Spinal cord (tissue), 10 donors: ENCODE results near the gene LAMC2. TPM values are rescaled to one million over a fixed set of nuclear protein-coding genes. Genes with fewer than 3 reads are reported as not detected.

Experiments used
- DNase-seq, 6 donors: peaks; one replicate each; pipeline versions ENCODE4 v3.0.0 to v3.0.0-alpha.2; 2013 to 2015; ENCODE audit warnings: low spot score in 6 of 6, low read depth in 4 of 6
- H3K27ac ChIP-seq: one replicate; pipeline ENCODE4 v1.5.1; 2013; ENCODE audit warnings: low read depth, low read length, control low read depth
- H3K27me3 ChIP-seq: one replicate; pipeline ENCODE4 v1.6.1; 2013; ENCODE audit warnings: low read length; ENCODE audit not compliant: control insufficient read depth, insufficient read depth
- H3K36me3 ChIP-seq: one replicate; pipeline ENCODE4 v1.6.1; 2013; ENCODE audit warnings: low read length; ENCODE audit not compliant: control insufficient read depth, insufficient read depth
- H3K4me1 ChIP-seq: one replicate; pipeline ENCODE4 v1.6.1; 2013; ENCODE audit warnings: low read length; ENCODE audit not compliant: control insufficient read depth, insufficient read depth
- H3K4me3 ChIP-seq: one replicate; pipeline ENCODE4 v1.5.1; 2013; ENCODE audit warnings: low read depth, low read length, control low read depth
- H3K9me3 ChIP-seq: one replicate; pipeline ENCODE4 v1.6.1; 2013; ENCODE audit warnings: low read length; ENCODE audit not compliant: control insufficient read depth, insufficient read depth
- WGBS: methylation state at CpG from one replicate; pipeline ENCODE4 v1.1.5; 2013; ENCODE audit warnings: missing lambda C conversion rate; ENCODE audit not compliant: insufficient coverage; 5-methylcytosine and 5-hydroxymethylcytosine counted together
- polyA plus RNA-seq, 2 donors: library from polyadenylated mRNA; unstranded; fragments of 120-200 nt; gene quantifications; one replicate each; pipeline ENCODE4 v1.2.1, GENCODE V29; 2013; ENCODE audit not compliant: insufficient read length in 2 of 2
- total RNA-seq, 2 donors: library from RNA; depleted of rRNA in 1 of 2; stranded (reverse); fragments of 120-200 nt in 1 of 2; fragments of >200 nt in 1 of 2; gene quantifications; one replicate each; pipeline versions ENCODE4 v1.2.3 to v1.2.4, GENCODE V29; 2013 to 2014
- donor health status: healthy.

Gene LAMC2
- total and polyA plus RNA-seq, 4 donors: 0.61 to 1.8 (median 1.3) TPM

DNA sequence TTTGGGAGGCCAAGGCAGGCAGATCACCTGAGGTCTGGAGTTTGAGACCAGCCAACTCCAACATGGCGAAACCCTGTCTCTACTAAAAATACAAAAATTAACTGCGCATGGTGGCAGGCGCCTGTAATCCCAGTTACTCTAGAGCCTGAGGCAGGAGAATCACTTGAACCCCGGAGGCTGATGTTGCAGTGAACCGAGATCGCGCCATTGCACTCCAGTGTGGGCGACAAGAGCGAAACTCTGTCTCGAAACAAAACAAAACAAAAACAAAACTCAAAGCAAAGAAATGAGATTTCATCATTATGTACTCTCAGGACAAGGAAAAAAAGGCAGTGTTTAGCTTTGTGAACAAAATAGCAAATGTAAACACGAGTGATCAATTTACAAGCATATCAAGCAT is 61.0 kb downstream of the LAMC2 start:
- Histone ChIP-seq H3K4me3 (no peak overlapping the region), H3K27ac (no peak overlapping the region), H3K9me3 (no peaks in the 10 kb centered on the region), H3K36me3 (peaks cover 15% of the 10 kb centered on the region), H3K27me3 (no peaks in the 10 kb centered on the region), H3K4me1 (no peaks in the 10 kb centered on the region)
- no peak for DNase-seq
- 100% methylated on average over 5 of the region's 11 CpGs for WGBS

DNA sequence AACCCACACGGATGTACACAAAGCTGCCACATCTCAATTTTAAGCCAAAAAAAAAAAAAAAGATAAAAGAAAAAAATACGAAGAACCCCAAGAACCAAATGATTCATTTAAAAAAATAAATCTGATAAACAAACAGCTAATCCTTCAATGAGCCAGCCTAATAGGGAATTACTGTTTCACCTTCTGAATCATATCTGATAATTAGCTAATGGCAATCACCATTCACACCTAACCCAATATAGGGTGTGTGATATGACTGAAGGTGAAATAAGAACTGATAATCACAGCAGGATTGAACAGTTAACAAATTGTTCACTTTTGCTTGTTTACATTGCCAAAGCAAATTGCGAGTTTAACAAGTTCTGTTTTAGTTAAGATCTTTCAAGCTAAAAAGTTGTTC is 61.4 kb downstream of the LAMC2 start:
- no peak for DNase-seq
- H3K9me3 ChIP-seq: no peaks in the 10 kb centered on the region
- no peak overlapping the region for H3K27ac ChIP-seq
- peaks cover 19% of the 10 kb centered on the region for H3K36me3 ChIP-seq
- H3K4me3 ChIP-seq: no peak overlapping the region
- no peaks in the 10 kb centered on the region for H3K4me1 ChIP-seq
- WGBS: no CpG with 5 or more reads among the region's 3 CpGs
- no peaks in the 10 kb centered on the region for H3K27me3 ChIP-seq

DNA sequence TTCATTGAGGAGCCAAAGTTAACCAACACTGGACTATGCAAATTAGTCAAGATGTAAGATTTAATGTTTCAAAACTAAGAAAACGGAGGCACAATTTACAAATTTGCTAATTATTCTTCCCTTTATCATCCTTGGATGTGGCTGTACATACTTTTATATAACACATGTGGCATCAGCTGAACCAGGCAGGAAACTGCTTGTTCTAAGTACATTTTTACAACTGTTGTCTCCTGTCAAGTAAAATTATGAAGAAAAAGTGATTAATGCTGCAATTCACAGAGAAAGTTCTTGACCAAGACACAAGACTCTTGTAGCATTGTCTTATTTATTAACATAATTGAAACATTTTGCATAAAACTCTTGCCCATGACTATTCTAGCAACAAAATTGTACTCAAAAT is 61.9 kb downstream of the LAMC2 start:
- Histone ChIP-seq H3K36me3 (peaks cover 22% of the 10 kb centered on the region), H3K27me3 (no peaks in the 10 kb centered on the region), H3K9me3 (no peaks in the 10 kb centered on the region), H3K4me1 (no peaks in the 10 kb centered on the region), H3K27ac (no peak overlapping the region), H3K4me3 (no peak overlapping the region)
- no CpG with 5 or more reads among the region's 1 CpG for whole genome bisulfite sequencing
- no peak for DNase-seq

DNA sequence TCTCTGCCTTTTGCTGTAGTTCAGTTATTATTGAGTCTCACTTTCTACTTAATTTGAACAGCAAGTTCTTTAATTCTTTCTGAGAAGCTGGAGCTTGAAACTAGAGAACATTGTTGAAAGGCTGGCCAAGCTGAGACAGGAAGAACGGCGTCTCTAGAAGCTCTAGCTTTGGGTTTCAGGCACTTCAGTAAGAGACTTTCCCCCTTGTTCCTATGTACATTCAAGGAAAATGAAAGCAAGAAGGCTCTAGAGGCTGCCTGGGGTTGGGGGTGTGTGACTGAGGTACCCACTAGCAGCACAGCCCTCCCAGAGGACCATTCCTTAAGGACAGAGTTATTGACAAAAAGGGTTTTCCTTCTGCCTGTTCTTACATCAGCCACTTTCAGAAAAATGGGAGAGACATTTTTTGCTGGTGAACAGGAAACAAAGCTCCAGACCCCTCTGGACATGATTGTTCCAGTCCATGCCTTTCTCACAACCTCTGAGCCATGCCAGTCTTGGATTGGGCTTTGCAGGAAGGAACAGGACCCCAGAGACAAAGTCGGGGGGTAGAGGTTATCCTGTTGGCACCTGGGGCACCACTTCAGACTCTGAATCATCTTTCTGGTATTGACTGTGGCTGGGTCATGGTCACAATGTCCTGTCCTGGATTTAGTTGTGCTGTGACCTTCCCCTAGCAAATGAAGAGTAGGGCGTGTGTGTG is 63.1 kb downstream of the LAMC2 start:
- Histone ChIP-seq H3K36me3 (peaks cover 22% of the 10 kb centered on the region), H3K9me3 (no peaks in the 10 kb centered on the region), H3K27me3 (no peaks in the 10 kb centered on the region), H3K4me1 (no peaks in the 10 kb centered on the region), H3K27ac (no peak overlapping the region), H3K4me3 (no peak overlapping the region)
- no peak for DNase-seq
- WGBS: 78% methylated on average over 1 of the region's 4 CpGs

DNA sequence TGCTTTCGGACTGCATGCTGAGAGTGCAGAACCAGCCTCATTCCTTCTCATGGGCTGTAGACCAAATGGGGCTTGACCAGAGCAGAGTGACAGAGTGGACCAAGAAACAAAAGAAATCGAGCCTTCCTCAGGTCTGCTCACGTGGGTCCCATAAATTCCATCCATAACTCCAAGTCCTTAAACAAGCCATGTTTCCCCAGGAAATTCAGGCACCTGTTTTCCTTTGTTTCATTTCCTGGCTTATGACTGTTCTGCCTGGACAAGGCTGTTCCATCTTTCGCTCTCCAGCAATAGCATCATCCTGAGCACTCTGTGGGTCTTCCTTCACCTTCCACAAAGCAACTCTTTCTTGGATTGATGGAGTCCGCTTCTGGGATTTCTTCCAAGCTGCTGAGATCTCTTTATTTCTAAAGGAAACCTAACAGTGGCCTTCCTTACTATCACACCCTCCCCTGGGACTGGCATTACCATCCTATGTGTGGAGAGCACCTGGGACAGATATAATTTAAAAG is 63.9 kb downstream of the LAMC2 start:
- no peak overlapping the region for H3K4me3 ChIP-seq
- H3K36me3 ChIP-seq: peaks cover 25% of the 10 kb centered on the region
- no peaks in the 10 kb centered on the region for H3K27me3 ChIP-seq
- H3K27ac ChIP-seq: no peak overlapping the region
- WGBS: 100% methylated on average over 3 of the region's 5 CpGs
- DNase-seq: no peak
- peaks cover 2% of the 10 kb centered on the region for H3K9me3 ChIP-seq
- no peaks in the 10 kb centered on the region for H3K4me1 ChIP-seq

DNA sequence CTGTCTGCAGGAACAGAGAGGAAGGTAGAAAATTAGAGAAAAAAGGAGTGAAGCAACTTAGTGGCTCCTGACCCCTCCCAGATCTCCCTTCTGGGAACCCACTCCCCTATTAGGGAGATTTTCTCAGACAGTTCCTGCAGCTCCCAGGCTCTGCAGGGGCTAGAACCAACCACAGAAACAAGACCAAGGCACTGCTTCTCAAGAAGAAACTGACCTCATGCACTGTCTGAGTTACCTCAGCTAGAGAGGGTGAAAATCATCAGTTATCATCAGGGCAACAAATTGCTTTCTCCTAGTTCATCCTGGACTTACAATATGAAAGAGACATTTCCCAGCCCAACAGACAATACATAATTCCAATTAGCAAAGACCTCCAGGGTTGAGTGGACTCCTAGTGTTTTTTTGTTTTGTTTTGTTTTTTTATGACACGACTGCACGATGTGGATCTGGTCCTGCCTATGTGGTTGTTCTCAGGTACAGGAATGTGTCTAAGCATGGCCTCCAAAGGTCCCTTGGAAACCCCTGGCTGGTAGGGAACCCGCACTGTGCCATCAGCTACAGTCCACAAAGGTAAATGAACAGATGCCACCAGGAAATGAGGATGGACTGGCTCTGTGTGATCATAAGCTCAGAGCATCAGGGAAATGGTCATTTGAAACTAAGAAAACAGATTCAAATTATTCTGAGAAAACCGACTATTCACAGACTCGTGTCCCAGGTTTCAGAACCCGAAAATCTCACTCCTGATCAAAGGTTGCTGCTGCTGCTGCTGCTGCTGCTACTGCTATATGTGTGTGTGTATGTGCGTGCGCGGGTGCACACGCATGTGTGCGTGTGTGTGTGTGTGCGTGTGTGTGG is 65.3 kb downstream of the LAMC2 start:
- peaks cover 32% of the 10 kb centered on the region for H3K36me3 ChIP-seq
- no peak overlapping the region for H3K4me3 ChIP-seq
- H3K27ac ChIP-seq: no peak overlapping the region
- no peaks in the 10 kb centered on the region for H3K4me1 ChIP-seq
- H3K27me3 ChIP-seq: no peaks in the 10 kb centered on the region
- DNase-seq: no peak
- WGBS: 88% methylated on average over 11 of the region's 12 CpGs
- peaks cover 5% of the 10 kb centered on the region for H3K9me3 ChIP-seq

DNA sequence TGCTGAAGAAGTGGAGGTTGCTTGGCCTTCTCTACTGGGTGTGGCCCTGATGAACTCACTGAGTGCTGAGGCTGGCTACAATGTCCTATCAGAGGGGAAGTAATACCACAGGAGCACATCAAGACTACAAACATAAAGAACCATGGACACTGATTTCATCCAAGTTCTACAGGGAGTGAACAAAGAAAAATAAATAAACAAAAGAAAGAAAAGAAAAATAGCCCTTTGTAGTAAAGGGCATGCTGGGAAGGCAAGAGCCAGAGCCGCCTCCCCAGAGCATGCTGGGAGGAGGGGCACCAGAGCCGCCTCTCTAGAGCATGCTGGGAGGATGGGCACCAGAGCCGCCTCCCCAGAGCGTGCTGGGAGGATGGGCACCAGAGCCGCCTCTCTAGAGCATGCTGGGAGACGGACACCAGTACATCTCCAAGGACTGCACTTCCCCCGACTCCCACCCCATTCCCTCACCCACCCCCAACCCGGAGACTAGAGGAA is 65.9 kb downstream of the LAMC2 start:
- H3K9me3 ChIP-seq: peaks cover 5% of the 10 kb centered on the region
- DNase-seq: peak in 1 of 6 donors; percentile 55
- H3K4me1 ChIP-seq: no peaks in the 10 kb centered on the region
- no peak overlapping the region for H3K4me3 ChIP-seq
- H3K27me3 ChIP-seq: no peaks in the 10 kb centered on the region
- H3K36me3 ChIP-seq: peaks cover 32% of the 10 kb centered on the region
- H3K27ac ChIP-seq: no peak overlapping the region
- 70% methylated on average over 2 of the region's 8 CpGs for WGBS

DNA sequence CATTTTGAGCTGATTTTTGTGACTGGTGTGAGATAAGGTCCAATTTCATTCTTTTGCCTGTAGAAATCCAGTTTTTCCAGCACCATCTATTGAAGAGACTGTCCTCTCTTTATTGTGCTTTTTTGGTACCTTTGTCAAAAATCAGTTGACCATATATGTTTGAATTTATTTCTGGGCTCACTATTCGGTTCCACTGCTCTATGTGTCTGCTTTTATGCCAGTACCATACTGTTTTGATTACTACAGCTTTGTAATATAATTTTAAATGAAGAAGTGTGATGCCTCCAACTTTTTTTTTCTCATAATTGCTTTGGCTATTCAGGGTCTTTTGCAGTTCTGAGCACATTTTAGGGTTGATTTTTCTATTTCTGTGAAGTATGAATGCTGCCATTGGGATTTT is 69.0 kb downstream of the LAMC2 start:
- Histone ChIP-seq H3K4me3 (no peak overlapping the region), H3K27ac (no peak overlapping the region), H3K9me3 (peaks cover 5% of the 10 kb centered on the region), H3K27me3 (no peaks in the 10 kb centered on the region), H3K36me3 (peaks cover 29% of the 10 kb centered on the region), H3K4me1 (no peaks in the 10 kb centered on the region)
- no CpG with 5 or more reads among the region's 1 CpG for WGBS
- DNase-seq: no peak

DNA sequence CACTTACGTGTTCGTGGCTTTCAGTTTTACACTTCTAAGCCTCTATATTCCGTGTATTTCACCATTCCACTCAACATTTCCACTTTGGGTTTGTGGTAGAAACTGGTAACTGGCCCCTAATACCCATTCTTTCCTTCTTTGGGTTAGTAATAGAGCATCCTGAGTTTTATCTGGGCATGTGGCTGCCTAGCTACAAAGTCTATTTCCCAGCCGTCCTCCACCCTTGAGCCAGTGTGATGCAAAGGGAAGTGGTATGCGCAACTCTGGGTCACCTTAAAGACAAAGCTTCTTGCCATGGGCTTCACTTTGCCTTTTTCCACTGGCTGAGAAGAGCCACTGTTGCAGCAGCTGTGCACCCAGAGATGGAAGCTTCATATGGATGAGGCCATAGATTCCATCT is 73.9 kb downstream of the LAMC2 start:
- Histone ChIP-seq H3K27ac (no peak overlapping the region), H3K36me3 (peaks cover 11% of the 10 kb centered on the region), H3K9me3 (peaks cover 4% of the 10 kb centered on the region), H3K27me3 (no peaks in the 10 kb centered on the region), H3K4me1 (peaks cover 8% of the 10 kb centered on the region), H3K4me3 (no peak overlapping the region)
- no peak for DNase-seq
- WGBS: 93% methylated on average over 2 of the region's 5 CpGs
